Measurements from ENCODE around the gene SLC47A2. TPM values are rescaled to one million over a fixed set of nuclear protein-coding genes. Genes with fewer than 3 reads are reported as not detected.

The SLC47A2 gene
- total RNA-seq, 4 donors from 2014 or later, result not detected

DNA sequence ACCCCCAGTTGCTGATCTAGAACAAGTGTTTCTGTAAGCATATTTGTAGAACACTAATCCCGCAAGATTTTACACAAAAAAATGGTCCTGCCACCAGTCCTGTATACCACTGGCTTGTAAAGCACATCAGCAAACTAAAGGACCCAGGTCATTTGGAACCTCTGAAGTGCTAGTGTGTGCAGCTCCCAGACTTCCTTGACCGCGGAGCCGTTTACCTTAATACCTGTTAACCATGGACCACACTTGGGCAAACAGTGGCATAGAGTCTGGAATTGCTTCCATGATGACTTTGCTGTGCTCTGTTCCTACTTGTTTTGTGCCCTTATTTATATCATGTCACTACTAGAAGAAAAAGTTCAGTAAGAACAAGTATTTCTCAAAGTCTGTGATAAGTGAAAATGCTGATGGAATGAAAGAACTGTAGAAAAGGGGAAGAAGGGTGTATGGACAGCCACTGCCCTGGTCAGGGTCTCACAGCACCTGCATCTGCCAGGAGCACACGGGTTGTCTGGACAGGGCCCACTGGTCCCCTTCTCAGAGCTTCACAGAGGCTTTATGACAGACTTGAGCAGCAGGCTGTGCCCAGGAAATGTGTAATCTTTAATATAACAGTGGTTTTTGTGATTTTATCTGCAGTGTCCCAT is 38.5 kb downstream of the SLC47A2 start:
- Histone ChIP-seq H3K36me3 (peaks cover 0 to 62% (median 0%) of the 10 kb centered on the region in 3 donors), H3K4me1 (peaks cover 0 to 8% (median 4%) of the 10 kb centered on the region in 4 donors), H3K27ac (no peak overlapping the region), H3K27me3 (no peaks in the 10 kb centered on the region), H3K4me3 (no peak overlapping the region), H3K9me3 (no peaks in the 10 kb centered on the region)
- DNase-seq (ENCODE audit: low spot score in 2 of 2), result no peak
- TF ChIP-seq CTCF (IDR thresholded peaks at IDR 0.05) (no peak), EP300 (IDR thresholded peaks at IDR 0.05) (no peak), POLR2A (IDR thresholded peaks at IDR 0.05) (no peak)
- 95 to 96% methylated on average over 5 of the region's 5 CpGs for WGBS, 2 donors

GRCh38 chr17:19676896-19677295 is 39.5 kb downstream of the SLC47A2 start:
- H3K4me1 ChIP-seq, result peaks cover 0 to 16% (median 10%) of the 10 kb centered on the region in 4 donors

GRCh38 chr17:19673623-19674022 is 42.8 kb downstream of the SLC47A2 start:
- peaks cover 0 to 66% (median 0%) of the 10 kb centered on the region in 3 donors for H3K36me3 ChIP-seq
- TF ChIP-seq CTCF (IDR thresholded peaks at IDR 0.05), result no peak
- no peak for TF ChIP-seq POLR2A (IDR thresholded peaks at IDR 0.05)
- no peak for TF ChIP-seq EP300 (IDR thresholded peaks at IDR 0.05)
- WGBS, 2 donors, result 93 to 99% methylated on average over 3 of the region's 3 CpGs

More at GRCh38 chr17:19676896-19677295, 39.5 kb downstream of the SLC47A2 start:
- TF ChIP-seq POLR2A (IDR thresholded peaks at IDR 0.05) (no peak), CTCF (IDR thresholded peaks at IDR 0.05) (no peak), EP300 (IDR thresholded peaks at IDR 0.05) (no peak)
- H3K27ac ChIP-seq, result no peak overlapping the region
- no peaks in the 10 kb centered on the region for H3K27me3 ChIP-seq
- H3K36me3 ChIP-seq, result peaks cover 0 to 62% (median 0%) of the 10 kb centered on the region in 3 donors
- no peak for DNase-seq (ENCODE audit: low spot score in 2 of 2)
- no peaks in the 10 kb centered on the region for H3K9me3 ChIP-seq
- 88 to 93% methylated on average over 4 of the region's 4 CpGs for WGBS, 2 donors
- H3K4me3 ChIP-seq, result no peak overlapping the region

GRCh38 chr17:19672009-19672750 is 44.2 kb downstream of the SLC47A2 start:
- H3K36me3 ChIP-seq, result peaks cover 0 to 62% (median 0%) of the 10 kb centered on the region in 3 donors
- no peak for TF ChIP-seq POLR2A (IDR thresholded peaks at IDR 0.05)
- TF ChIP-seq EP300 (IDR thresholded peaks at IDR 0.05), result peak in 1 of 2 donors; percentile 19
- TF ChIP-seq CTCF (IDR thresholded peaks at IDR 0.05), result peak in 3 of 5 experiments; percentile 20 to 32 (median 26)
- no peaks in the 10 kb centered on the region for H3K27me3 ChIP-seq
- WGBS, 2 donors, result 43% methylated on average over 5 of the region's 5 CpGs
- H3K4me3 ChIP-seq, result no peak overlapping the region
- peak overlapping the region; percentile 8 to 73 (median 66) for H3K27ac ChIP-seq
- H3K9me3 ChIP-seq, result no peaks in the 10 kb centered on the region
- DNase-seq (ENCODE audit: low spot score in 2 of 2), result peak in 1 of 2 donors; percentile 51
- H3K4me1 ChIP-seq, result peaks cover 0 to 22% (median 12%) of the 10 kb centered on the region in 4 donors

More at GRCh38 chr17:19673623-19674022, 42.8 kb downstream of the SLC47A2 start:
- Histone ChIP-seq H3K27ac (peak overlapping the region in 1 of 4 donors; percentile 73), H3K4me1 (peaks cover 0 to 22% (median 12%) of the 10 kb centered on the region in 4 donors), H3K27me3 (no peaks in the 10 kb centered on the region), H3K4me3 (no peak overlapping the region), H3K9me3 (no peaks in the 10 kb centered on the region)
- no peak for DNase-seq (ENCODE audit: low spot score in 2 of 2)

DNA sequence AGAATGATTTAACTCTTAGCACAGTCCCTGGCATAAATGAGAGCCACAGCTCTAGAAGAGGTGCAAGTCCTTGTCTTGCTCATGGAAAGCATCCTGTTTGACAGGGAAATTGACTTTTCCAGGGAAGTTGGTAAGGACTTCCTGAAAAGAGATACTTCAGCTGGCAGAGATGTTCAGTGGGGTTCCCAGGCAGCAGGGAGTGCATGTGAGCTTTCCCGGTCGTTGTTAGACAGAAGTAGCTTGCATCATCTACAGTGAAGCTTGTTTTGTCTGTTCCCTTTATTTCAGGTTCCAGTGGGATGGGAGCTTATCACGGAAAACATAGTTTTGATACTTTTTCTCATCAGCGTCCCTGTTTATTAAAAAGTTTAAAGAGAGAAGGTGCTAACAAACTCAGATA is 45.0 kb downstream of the SLC47A2 start:
- peak overlapping the region in 3 of 4 donors; percentile 64 to 73 (median 68) for H3K27ac ChIP-seq
- peaks cover 0 to 59% (median 0%) of the 10 kb centered on the region in 3 donors for H3K36me3 ChIP-seq
- no peak overlapping the region for H3K4me3 ChIP-seq
- H3K9me3 ChIP-seq, result no peaks in the 10 kb centered on the region
- no peaks in the 10 kb centered on the region for H3K27me3 ChIP-seq
- no peak for TF ChIP-seq CTCF (IDR thresholded peaks at IDR 0.05)
- TF ChIP-seq EP300 (IDR thresholded peaks at IDR 0.05), result no peak
- TF ChIP-seq POLR2A (IDR thresholded peaks at IDR 0.05), result no peak
- 65 to 74% methylated on average over 4 of the region's 4 CpGs for WGBS, 2 donors
- no peak for DNase-seq (ENCODE audit: low spot score in 2 of 2)
- peaks cover 0 to 22% (median 12%) of the 10 kb centered on the region in 4 donors for H3K4me1 ChIP-seq
